HG02852 (cell line): ENCODE data around the gene DCAF11.

Source experiments
- ATAC-seq: cut with Tn5 transposase; IDR thresholded peaks from one replicate; pipeline ENCODE4 v1.9.1; 2021; ENCODE audit warnings: mild to moderate bottlenecking, moderate library complexity; ENCODE audit not compliant: unreplicated experiment

Gene DCAF11

DNA sequence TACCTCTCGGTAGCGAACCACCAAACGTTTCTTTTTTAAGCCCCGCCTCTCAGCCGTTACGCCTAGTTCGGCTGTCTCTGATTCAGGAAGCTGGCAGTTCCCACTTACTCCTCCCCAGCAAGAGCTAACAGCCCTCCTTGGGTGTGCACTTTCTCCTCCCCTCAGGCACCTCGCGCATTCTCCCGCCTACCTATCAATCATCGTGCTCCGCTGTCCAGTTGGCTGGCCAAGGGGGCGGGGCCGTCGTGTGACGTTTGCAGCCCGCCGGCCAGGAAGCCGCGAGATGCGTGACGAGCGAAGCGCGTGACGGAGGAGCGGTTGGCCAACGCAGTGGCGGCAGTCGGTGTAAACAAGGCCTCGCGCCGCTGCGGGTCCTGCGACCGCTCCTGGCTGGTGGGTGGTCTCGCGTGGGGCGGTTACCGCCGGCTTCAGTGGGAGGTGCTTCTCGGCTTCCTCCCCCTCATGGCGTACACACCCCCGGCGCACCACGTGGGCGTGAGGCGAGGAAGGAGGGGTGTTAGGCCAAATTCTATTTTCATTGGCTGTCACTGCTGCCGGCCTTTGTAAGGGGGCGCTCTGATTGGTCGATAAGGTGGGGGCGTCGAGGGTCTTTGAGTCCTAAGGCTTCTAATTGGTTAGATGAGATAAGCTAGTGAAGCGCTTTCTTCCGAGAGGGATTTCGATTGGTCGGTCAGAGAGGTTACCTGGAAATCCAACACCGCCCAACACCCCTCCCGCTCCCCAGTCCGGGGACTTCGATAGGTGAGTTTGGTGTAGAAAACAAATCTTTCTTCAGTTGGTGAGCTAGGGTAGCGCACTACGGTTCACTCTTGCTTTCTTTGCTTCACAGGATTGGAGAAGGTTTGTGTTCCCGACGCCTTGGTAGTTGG lies at the start of gene DCAF11, which contains the start of gene NRL:
Gene DCAF11, plus strand, starts transcription at position 246 of the 890 bp plus-strand sequence. CDS start 818 bp downstream, outside the sequence.
Gene NRL, minus strand, starts transcription at position 418 of the 890 bp plus-strand sequence. CDS start 32,101 bp downstream, outside the sequence.
- peak; percentile 84 for ATAC-seq

DNA sequence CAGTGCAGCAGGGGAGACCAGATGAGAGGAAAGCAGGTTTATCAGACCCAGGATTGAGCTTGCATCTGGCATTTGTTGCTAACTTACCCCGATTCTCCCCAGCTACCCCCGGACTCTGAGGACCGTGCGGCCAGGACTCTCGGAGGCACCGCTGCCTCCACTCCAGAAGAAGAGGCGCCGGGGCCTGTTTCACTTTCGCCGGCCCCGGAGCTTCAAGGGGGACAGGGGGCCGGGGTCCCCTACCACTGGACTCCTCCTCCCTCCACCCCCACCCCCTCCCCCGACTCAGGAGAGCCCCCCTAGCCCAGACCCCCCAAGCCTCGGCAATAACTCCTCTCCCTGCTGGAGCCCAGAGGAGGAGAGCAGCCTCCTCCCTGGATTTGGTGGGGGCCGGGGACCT lies 49.7 kb upstream of the DCAF11 start:
- no peak for ATAC-seq

DNA sequence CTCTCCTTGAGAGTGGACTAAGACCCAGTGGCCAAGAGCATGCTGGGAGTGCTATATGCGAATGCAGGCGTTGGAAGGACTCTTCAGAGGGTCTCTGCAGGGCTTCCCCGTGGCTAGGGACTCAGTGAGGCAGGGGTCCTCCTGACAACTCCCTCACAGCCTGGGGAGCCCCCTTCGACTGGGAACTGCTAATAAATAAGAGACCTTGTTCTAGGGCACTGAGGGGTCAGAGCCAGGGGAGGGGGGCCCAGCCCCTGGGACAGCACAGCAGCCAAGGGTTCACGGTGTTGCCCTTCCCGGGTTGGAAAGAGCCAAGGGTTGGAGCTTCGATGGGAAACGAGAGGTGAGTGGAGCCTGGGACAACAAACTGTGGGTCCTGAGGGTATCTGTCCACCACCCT lies 49.2 kb upstream of the DCAF11 start:
- ATAC-seq, result no peak

DNA sequence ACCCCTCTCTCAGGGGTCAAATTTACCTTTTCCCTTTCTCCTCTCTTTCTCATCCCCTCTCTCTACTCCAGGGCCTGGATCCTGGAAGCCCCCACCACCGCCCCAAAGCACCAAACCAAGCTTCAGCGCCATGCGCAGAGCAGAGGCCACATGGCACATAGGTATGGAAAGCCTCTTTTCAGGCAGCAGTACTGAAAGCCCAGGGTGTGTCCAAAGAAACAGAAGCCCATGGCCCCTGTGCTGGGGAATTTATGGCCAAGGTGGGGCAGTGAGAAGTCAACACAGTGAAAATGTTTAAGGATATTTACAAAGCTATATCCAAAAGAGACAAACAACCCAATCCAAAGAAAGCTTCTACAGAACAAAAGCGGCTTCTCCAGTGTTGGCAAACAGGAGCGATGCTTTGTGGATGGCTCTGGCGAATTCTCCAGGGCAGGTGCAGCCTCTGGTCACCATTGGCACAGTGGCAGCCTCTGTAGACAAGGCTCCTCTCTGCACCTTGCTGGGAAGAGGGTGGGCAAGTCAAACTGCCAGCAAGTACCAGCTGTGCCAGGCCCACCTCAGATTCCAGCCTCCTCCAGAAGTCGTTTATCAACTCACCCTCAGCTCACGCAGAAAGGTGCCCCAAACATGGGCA lies 48.0 kb upstream of the DCAF11 start:
- ATAC-seq, result no peak

DNA sequence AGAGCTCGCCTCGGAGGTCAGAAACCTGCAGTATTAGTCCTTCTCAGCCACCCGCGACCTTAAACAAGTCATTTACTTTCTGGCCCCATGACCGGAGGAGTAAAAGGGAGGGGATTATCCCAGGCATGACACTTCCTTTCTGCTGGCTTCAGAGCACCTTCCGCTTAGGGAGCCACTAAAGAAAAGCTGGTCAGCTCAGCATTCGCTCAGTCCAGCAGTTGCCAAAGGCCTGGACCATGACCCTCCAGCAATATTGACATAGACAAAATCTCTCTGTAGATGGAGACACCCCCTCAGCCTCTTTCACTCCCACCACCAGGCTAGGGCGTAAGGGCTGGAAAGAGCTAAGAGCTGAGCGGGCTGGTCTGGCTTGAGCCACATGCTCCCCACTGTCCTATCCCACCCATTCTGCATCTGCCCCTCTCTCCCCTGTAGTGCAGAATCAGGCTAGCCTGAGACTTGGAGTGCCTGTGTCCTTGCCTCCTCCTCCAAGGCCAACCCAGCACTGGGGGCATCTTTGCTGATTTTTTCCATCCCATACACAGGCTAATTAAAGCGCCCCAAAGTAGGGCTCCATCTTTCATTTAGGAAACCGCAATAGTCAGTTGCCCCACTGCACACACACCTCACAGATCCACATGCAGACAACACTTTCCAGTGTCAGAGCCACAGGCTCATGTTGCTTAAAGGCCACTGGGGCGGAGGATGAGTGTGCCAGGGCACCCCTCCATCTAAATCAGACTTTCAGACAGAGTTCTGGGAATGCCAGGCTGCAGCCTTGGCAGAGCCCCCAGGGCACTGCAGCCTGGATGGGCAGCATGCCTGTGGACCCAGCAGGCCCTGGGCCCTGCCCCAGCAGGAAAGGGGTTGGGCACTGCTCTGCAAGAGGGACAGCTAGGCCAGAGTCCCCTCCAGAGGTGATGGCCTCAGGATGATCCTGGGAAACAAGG lies 47.2 kb upstream of the DCAF11 start:
- ATAC-seq, result no peak

DNA sequence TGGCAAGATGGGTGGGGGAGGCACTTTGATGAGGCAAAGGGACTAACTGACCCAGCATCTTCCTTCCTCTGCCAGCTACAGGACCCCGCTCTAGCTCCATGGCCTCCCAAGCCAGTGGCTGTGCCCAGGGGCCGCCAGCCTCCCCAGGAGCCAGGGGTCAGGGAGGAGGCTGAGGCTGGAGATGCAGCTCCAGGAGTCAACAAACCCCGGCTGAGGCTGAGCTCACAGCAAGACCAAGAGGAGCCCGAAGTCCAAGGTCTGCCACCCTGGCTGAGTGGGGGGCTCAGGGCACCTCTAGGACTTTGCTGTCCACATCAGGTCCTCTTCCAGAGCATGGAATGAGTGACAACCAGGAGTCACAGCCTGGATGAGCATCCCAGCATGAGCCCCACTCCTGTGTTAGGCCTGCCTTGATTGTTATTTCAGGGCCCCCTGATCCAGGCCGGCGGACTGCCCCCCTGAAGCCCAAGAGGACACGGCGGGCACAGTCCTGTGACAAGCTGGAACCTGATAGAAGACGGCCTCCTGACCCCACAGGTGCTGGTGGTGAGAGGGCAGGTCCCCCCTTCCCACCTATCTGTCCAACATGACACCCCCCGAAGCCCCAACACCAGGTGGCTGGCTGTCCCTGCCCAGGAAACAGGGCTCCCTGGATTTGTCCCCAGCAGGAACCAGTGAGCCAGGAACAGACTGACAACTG lies 45.7 kb upstream of the DCAF11 start:
- no peak for ATAC-seq

DNA sequence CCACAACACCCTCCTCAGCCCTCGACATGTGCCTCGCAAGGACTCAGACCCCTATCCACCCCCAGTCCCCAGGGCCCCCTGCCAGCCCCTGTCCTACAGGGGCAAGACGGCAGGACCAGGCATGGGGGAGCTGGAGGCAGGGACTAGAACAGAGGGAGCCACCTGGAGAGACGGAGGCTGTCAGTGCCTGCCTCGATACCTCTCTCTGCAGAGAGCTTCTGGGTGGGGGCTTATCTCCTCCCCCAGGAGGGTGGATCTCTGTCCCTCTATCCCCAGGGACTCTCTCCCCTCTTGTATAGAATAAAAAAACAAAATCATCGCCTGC lies 45.2 kb upstream of the DCAF11 start:
- ATAC-seq, result no peak

DNA sequence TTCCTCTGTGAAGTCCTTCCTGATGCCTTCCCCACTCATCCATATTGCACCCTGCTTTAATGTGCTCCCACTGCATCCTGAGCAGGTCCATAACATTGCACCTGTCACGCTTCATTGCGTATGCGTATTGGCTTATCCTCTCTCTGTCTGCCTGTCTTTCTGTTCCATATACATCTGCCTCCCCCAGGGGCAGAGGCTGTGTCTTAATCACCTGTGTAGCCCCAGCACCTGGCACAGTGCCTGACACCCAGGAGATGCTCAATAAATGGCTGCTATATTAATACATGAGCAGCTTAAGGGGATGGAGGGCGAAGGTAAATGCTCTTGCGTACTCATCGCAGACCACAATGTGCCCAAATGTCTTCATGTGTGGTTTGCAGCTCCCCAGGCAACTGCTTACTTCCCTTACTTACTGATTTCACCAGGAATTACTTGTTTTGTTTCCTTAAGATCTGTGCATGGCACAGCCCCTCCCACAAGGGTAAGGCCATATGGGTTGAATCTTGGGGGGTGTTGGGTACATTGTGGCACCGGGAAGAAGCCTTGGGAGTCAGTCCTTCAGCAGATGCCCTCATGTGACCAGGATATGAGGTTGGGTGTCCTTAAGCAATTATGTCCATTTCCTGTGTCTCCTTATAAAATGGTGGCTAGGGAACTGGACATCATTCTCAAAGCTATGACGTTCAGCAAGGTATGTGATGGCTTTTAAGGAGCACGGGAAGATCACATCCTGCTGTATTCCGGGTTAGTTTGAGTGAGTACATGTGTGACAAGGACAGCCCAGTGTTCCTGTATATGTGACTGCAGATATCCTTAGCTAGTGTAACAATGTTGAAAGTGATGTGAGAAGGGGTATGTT lies 44.1 kb upstream of the DCAF11 start:
- no peak for ATAC-seq

DNA sequence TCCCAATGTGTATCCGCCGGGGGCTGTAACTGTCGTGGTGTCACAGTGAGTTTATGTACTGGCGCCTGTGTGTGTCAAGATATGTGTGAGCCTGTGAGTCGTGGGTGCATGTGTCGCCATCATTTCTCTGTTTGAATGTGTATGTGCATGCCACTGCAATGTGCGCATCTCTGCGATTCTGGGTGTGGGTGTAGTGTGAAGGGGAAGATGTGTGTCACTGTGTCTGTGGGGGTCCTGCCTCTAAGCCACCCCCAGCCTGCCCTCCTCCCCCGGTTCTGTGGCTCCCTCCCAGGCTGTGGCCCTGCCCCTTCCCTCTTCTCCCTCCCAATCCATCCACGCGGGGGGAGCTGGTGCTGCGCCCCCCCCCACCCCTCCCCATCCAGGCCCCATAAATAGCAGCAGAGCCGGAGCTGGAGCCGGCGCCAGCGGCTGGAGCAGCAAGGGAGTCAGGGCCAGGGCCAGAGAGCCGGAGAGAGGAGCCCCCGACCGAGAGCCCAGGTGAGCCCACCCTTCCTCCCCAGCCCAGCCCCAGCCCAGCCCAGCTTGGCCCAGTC lies 43.4 kb upstream of the DCAF11 start, which contains the start of gene CPNE6:
Gene CPNE6, plus strand, starts transcription at position 419 of the 554 bp plus-strand sequence. CDS start 1,375 bp downstream, outside the sequence.
- no peak for ATAC-seq

DNA sequence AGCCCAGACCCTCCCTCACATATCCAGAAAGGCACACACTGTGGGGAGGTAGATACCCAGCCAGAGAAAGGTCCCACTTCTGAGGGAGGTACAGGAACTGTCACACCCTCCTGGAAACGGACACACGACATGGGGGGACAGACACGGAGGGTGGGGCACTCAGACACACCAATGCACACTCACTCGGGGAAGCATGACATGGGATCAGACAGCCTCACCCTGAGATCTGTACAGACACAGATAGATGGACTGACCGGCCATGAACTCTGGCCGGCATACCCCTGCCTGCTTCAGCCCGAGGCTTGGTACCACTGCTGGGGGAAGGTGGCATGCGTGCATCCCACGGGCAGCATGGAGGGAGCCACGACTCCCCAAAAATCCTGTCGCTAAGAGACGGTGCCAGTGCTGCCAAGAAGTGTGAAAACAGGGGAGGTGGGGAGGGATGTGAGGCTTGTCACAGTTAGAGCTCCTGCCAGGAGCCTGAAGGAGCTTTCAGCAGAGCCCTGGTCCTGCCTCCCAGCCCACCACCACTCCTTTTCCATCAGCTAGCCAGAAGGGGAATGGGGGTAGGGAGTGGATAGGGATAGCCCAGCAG lies 42.6 kb upstream of the DCAF11 start:
- no peak for ATAC-seq

DNA sequence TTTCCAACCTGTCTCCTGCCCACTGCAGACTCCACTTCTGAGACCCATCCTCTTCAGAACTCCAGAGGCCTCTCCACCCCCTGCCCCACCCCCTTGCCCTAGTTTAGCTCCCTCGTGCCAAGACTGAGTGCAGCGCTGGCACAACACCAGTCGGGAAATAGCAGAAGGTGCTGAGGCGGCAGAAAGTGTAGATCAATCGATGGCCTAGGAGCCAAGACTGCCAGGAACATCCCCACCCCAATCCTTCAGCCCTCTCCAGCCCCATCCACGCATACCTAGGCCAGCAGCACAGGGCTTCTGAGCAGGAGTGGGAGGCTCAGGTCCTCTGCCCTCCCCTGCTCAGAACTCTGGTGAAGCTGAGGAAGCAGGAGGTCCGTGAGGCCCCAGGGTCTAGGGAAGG lies 42.1 kb upstream of the DCAF11 start:
- ATAC-seq, result no peak

DNA sequence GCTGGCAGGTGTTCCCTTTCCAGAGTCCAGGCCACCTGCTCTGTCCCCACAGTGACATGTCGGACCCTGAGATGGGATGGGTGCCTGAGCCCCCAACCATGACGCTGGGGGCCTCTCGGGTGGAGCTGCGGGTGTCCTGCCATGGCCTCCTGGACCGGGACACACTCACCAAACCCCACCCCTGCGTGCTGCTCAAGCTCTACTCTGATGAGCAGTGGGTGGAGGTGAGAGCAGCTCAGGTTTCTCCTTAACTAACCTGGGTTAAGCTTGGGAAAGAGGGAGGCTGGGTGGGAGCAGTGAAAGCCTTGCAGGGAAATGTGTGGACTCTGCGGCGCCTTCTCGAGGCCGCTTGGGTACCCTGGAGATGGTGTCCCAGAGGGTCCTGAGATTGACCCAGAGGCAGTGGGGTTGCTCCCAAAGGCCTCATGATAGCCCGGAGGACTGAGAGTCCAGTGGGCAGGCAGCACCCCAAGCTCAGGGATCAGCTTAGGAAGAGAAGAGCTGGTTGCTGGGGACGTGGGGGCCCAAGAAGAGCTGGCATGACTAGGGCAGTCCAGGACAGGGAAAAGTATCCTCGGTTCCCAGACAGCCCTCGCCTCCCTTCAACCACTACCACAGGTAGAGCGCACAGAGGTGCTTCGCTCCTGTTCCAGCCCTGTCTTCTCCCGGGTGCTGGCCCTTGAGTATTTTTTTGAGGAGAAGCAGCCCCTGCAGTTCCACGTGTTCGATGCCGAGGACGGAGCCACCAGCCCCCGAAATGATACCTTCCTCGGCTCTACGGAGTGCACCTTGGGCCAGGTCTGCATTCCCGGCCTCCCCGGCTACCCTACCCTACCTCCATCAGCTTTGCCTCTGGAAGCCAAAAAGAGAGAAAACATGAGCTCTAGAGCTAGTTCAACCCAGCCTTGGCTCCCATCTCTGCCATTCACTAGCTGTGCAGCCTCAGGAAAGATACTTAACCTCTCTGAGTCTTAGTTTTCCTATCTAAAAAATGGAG lies 41.4 kb upstream of the DCAF11 start:
- ATAC-seq, result no peak

DNA sequence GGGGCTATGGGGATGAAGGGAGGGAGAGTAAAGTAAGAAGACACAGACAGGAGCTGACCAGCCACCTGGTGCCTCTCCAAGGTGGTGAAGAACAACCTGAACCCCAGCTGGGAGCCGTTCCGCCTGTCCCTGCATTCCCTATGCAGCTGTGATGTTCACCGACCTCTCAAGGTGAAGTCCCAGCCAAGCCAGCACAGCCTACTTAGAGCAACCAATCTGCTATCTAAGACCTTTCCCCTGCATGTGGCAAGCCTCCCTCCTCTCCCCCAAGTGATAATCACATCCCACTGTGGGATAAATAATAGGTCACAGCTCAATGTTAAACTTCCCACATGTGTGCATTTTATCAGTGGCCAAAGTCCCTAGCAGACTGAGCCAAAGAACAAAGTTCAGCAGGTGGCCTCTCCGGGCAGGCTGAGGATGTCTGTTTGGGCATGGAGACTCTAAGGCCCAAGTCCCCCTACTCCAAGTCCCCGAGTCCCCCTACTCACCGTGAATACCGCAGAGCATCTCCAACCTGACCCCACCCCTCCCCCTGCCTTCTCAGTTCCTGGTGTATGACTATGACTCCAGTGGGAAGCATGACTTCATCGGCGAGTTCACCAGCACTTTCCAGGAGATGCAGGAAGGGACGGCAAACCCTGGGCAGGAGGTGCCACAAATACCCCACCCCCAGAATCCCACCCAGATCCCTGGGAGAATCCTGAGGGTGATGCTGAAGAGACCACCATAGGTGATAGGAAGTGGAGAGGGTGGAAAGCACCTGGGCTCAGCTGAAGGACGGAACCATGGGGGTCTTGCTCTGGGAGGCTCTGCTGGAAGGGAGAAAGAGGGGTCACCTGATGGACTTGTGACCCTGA lies 39.7 kb upstream of the DCAF11 start:
- no peak for ATAC-seq

DNA sequence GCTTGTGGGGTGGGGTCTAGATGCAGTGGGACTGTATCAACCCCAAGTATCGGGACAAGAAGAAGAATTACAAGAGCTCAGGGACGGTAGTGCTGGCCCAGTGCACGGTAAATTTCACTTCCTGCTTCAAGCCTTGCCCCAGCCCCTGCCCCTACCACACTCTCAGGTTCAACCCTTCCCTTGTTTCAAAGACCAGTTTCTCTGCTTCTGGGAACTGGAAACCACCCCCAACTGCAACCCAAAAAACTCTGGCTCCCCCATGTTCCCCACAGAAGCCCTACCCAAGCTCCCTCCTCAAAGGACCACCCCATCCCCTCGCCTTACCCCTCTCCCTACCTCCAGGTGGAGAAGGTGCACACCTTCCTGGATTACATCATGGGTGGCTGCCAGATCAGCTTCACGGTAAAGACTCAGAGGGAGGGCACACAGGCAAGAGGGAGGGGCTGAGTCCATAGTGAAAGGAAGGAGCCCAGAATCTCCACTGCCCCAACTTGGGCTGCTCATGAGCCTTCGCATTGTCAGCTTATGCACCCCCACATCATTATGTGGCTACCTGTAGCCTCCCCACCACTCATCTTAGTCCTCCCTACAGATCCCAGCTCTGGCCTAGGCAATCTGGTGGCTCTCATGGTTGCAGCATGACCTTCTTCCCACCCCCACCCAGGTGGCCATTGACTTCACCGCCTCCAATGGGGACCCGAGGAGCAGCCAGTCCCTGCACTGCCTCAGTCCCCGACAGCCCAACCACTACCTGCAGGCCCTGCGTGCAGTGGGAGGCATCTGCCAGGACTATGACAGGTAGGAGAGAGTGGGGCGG lies 38.9 kb upstream of the DCAF11 start:
- no peak for ATAC-seq

DNA sequence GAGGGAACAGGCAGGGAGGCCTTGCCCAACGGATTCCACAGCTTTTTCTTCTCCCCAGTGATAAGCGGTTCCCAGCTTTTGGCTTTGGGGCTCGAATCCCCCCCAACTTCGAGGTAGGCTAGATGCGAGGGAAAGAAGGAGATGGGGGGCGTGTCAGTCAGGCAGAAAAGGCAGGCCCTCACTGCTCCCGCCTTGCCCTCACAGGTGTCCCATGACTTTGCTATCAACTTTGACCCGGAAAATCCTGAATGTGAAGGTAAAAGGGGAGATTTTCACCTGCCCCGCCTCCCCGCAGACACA lies 38.3 kb upstream of the DCAF11 start:
- ATAC-seq, result no peak

DNA sequence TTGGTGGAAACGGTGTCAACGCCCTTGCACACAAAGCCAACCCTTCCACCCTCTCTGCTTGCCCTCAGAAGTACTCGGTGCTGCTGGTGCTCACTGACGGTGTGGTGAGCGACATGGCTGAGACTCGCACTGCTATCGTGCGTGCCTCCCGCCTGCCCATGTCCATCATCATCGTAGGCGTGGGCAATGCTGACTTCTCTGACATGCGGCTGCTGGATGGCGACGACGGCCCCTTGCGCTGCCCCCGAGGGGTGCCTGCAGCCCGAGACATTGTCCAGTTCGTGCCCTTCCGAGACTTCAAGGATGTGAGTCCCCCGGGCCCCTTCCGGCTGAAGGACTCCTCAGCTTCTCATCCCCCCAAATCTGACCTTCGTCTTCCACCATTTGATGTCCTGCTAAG lies 37.5 kb upstream of the DCAF11 start:
- ATAC-seq, result no peak
